Caco-2 (cell line): ENCODE results near the gene SH3RF1. TPM values are rescaled to one million over a fixed set of nuclear protein-coding genes. Genes with fewer than 3 reads are reported as not detected.

Source experiments
- BruUV-seq: library from RNA; stranded (reverse); fragments of 400-500 nt; replicated peaks from 2 replicates; lab custom pipeline; 2021; lab: Mats Ljungman, UMichigan
- CTCF ChIA-PET: fragments of 300-600 bp; sonication (Branson Sonifier 250); formaldehyde crosslinking; loops from one replicate; lab custom pipeline; 2022; ENCODE audit warnings: antibody characterized with exemption; lab: Charles Lee
- POLR2A ChIA-PET: fragments of 300-600 bp; sonication (Branson Sonifier 250); formaldehyde crosslinking; loops from one replicate; lab custom pipeline; 2022; ENCODE audit warnings: antibody characterized with exemption; lab: Charles Lee
- DNase-seq, 2 experiments: peaks; one replicate each; pipeline versions ENCODE4 v3.0.0 to v3.0.0-alpha.2; 2020 to 2022
- H3K27me3 ChIP-seq: replicated peaks from 2 replicates; pipeline ENCODE4 v1.6.0; 2011; ENCODE audit warnings: low read length; ENCODE audit not compliant: control insufficient read depth, insufficient read depth
- H3K36me3 ChIP-seq: 2 replicates; pipeline ENCODE4 v1.5.1; 2011; ENCODE audit warnings: low read length; ENCODE audit not compliant: control insufficient read depth, insufficient read depth
- H3K4me1 ChIP-seq: fragments of 250-450 bp; sonication (Bioruptor Pico); 2 replicates; pipeline ENCODE4 v1.5.1; 2020; ENCODE audit warnings: mild to moderate bottlenecking
- H3K4me3 ChIP-seq: 2 replicates; pipeline ENCODE4 v1.5.1; 2011; ENCODE audit warnings: low read depth, mild to moderate bottlenecking, control low read depth, low read length
- H3K9me3 ChIP-seq: fragments of 250-450 bp; sonication (Bioruptor Pico); 2 replicates; pipeline ENCODE4 v1.5.1; 2020; ENCODE audit warnings: mild to moderate bottlenecking, moderate library complexity
- H3K27ac Mint-ChIP-seq: one replicate; pipeline ENCODE4 v1.8.0; 2022; ENCODE audit warnings: mixed read lengths; ENCODE audit not compliant: unreplicated experiment
- H3K27me3 Mint-ChIP-seq: one replicate; pipeline ENCODE4 v1.8.0; 2022; ENCODE audit warnings: mixed read lengths; ENCODE audit not compliant: insufficient read depth, unreplicated experiment
- H3K36me3 Mint-ChIP-seq: one replicate; pipeline ENCODE4 v1.8.0; 2022; ENCODE audit warnings: mild to moderate bottlenecking, mixed read lengths; ENCODE audit not compliant: insufficient read depth, unreplicated experiment
- H3K4me1 Mint-ChIP-seq: one replicate; pipeline ENCODE4 v1.8.0; 2022; ENCODE audit warnings: low read depth, mixed read lengths; ENCODE audit not compliant: unreplicated experiment
- H3K4me3 Mint-ChIP-seq: one replicate; pipeline ENCODE4 v1.8.0; 2022; ENCODE audit warnings: mild to moderate bottlenecking, moderate library complexity, mixed read lengths; ENCODE audit not compliant: unreplicated experiment
- H3K9me3 Mint-ChIP-seq: one replicate; pipeline ENCODE4 v1.8.0; 2022; ENCODE audit warnings: mixed read lengths; ENCODE audit not compliant: unreplicated experiment
- CTCF ChIP-seq, 2 experiments: fragments of 200-600 bp in 1 of 2; IDR thresholded peaks; 1 replicate in 1 of 2; 2 replicates in 1 of 2; pipeline versions ENCODE4 v1.5.1 to v1.8.0; 2011 to 2022; ENCODE audit warnings: antibody characterized with exemption in 1 of 2, control low read depth in 1 of 2, inconsistent platforms in 1 of 2, low read depth in 1 of 2, low read length in 1 of 2, mild to moderate bottlenecking in 1 of 2, moderate library complexity in 1 of 2; ENCODE audit not compliant: insufficient read depth in 1 of 2, severe bottlenecking in 1 of 2, unreplicated experiment in 1 of 2
- intact Hi-C: fragments of 100-400 bp; cut with micrococcal nuclease; formaldehyde crosslinking; loops from one replicate; pipeline ENCODE4 v1.10.0; 2022; ENCODE audit not compliant: unreplicated experiment
- total RNA-seq: library from RNA; stranded (reverse); gene quantifications from 2 replicates; pipeline ENCODE4 v1.2.3, GENCODE V29; 2022

The SH3RF1 gene
- total RNA-seq, 1 experiment from 2014 or later: 25.1 TPM

GRCh38 chr4:169115144-169115896 lies 155.4 kb downstream of the SH3RF1 start:
- Mint-ChIP-seq H3K36me3 (peaks cover 50% of the 10 kb centered on the region), H3K27me3 (no peaks in the 10 kb centered on the region), H3K9me3 (no peaks in the 10 kb centered on the region), H3K4me3 (no peak overlapping the region), H3K4me1 (peaks cover 8% of the 10 kb centered on the region), H3K27ac (peak overlapping the region; percentile 37)
- POLR2A ChIA-PET: no interaction called here
- TF ChIP-seq CTCF (IDR thresholded peaks at IDR 0.05; ENCODE audit: insufficient read depth in 1 of 2, low read depth in 1 of 2, low read length in 1 of 2, severe bottlenecking in 1 of 2, unreplicated experiment in 1 of 2): no peak
- peak in 1 of 2 experiments; percentile 33 for DNase-seq
- CTCF ChIA-PET: interaction anchor here (0.5 to 1.5 kb wide), 4 partner anchors 87 to 370 kb away, joined by 3 to 6 read pairs (median 4); partner anchors contain the start of gene CBR4
- H3K4me3 ChIP-seq: no peak overlapping the region
- H3K36me3 ChIP-seq: peaks cover 3% of the 10 kb centered on the region; the same call in 1 of the 2 replicates
- intact Hi-C loops: loop anchor here (5.0 kb wide), 3 partner anchors 93 to 372 kb away; no protein-coding TSS in a partner anchor
- peaks cover 7% of the 10 kb centered on the region; the same call in 1 of the 2 replicates for H3K4me1 ChIP-seq
- BruUV-seq: no TSS peak
- no peaks in the 10 kb centered on the region for H3K27me3 ChIP-seq
- H3K9me3 ChIP-seq: no peaks in the 10 kb centered on the region

GRCh38 chr4:169114341-169114974 lies 156.3 kb downstream of the SH3RF1 start:
- no peak for DNase-seq
- H3K4me1 Mint-ChIP-seq: peaks cover 8% of the 10 kb centered on the region
- peaks cover 57% of the 10 kb centered on the region for H3K36me3 Mint-ChIP-seq
- ChIA-PET POLR2A (no interaction called here), CTCF (no interaction called here)
- Histone ChIP-seq H3K4me1 (peaks cover 7% of the 10 kb centered on the region; the same call in 1 of the 2 replicates), H3K36me3 (peaks cover 3% of the 10 kb centered on the region; the same call in 1 of the 2 replicates), H3K4me3 (no peak overlapping the region), H3K27me3 (no peaks in the 10 kb centered on the region), H3K9me3 (no peaks in the 10 kb centered on the region)
- no TSS peak for BruUV-seq
- intact Hi-C loops: no loop called here
- no peaks in the 10 kb centered on the region for H3K27me3 Mint-ChIP-seq
- H3K9me3 Mint-ChIP-seq: no peaks in the 10 kb centered on the region
- H3K4me3 Mint-ChIP-seq: no peak overlapping the region
- TF ChIP-seq CTCF (IDR thresholded peaks at IDR 0.05; ENCODE audit: insufficient read depth in 1 of 2, low read depth in 1 of 2, low read length in 1 of 2, severe bottlenecking in 1 of 2, unreplicated experiment in 1 of 2): no peak
- no peak overlapping the region for H3K27ac Mint-ChIP-seq

- no peak overlapping the region for H3K27ac Mint-ChIP-seq
- no peak overlapping the region for H3K4me3 Mint-ChIP-seq
- peaks cover 1% of the 10 kb centered on the region for H3K4me1 Mint-ChIP-seq
- ChIA-PET POLR2A (no interaction called here), CTCF (no interaction called here)
- no peaks in the 10 kb centered on the region for H3K27me3 Mint-ChIP-seq
- H3K4me3 ChIP-seq: no peak overlapping the region
- DNase-seq: no peak
- peaks cover 7% of the 10 kb centered on the region; the same call in 1 of the 2 replicates for H3K4me1 ChIP-seq
- peaks cover 3% of the 10 kb centered on the region; the same call in 1 of the 2 replicates for H3K36me3 ChIP-seq
- peaks cover 71% of the 10 kb centered on the region for H3K36me3 Mint-ChIP-seq
- no peaks in the 10 kb centered on the region for H3K27me3 ChIP-seq
- no TSS peak for BruUV-seq
- H3K9me3 Mint-ChIP-seq: no peaks in the 10 kb centered on the region
- H3K9me3 ChIP-seq: no peaks in the 10 kb centered on the region
- intact Hi-C loops: no loop called here
- TF ChIP-seq CTCF (IDR thresholded peaks at IDR 0.05; ENCODE audit: insufficient read depth in 1 of 2, low read depth in 1 of 2, low read length in 1 of 2, severe bottlenecking in 1 of 2, unreplicated experiment in 1 of 2): no peak
These were observed 160.1 kb downstream of the SH3RF1 start for GRCh38 chr4:169110633-169111032.
